ENCODE results near the gene TTLL6.
A peak's percentile ranks its signal among the peaks of the same experiment; 100 is the strongest.

The TTLL6 gene

GRCh38 chr17:48816774-48817590 lies at the start of gene TTLL6:
TSS of gene TTLL6 (minus strand) at chr17:48817229. CDS start at chr17:48817072, 157 bp downstream.
- H3F3A ChIP-seq (ENCODE audit: insufficient read depth) = no peaks in the 10 kb centered on the region
- no peaks in the 10 kb centered on the region for H3K9me2 ChIP-seq (replicated peaks; ENCODE audit: insufficient read depth, low read length)
- TF ChIP-seq EZH2phosphoT487 (conservative IDR thresholded peaks at IDR 0.05; ENCODE audit: low read length) (no peak), CTCF (IDR thresholded peaks at IDR 0.05; ENCODE audit: insufficient read depth, low read length, poor library complexity, severe bottlenecking) (no peak)
- H3K27me3 ChIP-seq (ENCODE audit: low read length) = no peaks in the 10 kb centered on the region
- H3K9me3 ChIP-seq (ENCODE audit: insufficient read depth, low read length) = no peaks in the 10 kb centered on the region
- no peaks in the 10 kb centered on the region for H3K79me2 ChIP-seq (ENCODE audit: insufficient read depth, low read length)
- H2AFZ ChIP-seq (ENCODE audit: low read depth, low read length, severe bottlenecking) = peak within 1 kb of the TSS; percentile 16
- H3K36me3 ChIP-seq (ENCODE audit: low read length) = no peaks in the 10 kb centered on the region
- peak within 1 kb of the TSS; percentile 47 for H3K4me3 ChIP-seq (ENCODE audit: insufficient read depth, low read length, poor library complexity, severe bottlenecking)
- no peak within 1 kb of the TSS for H3K27ac ChIP-seq (ENCODE audit: low read depth, low read length)
- no peak within 1 kb of the TSS for H3K9ac ChIP-seq (ENCODE audit: low read length)
- H4K20me1 ChIP-seq (ENCODE audit: low read depth, low read length) = no peaks in the 10 kb centered on the region
- peak within 1 kb of the TSS; percentile 40 for H3K4me2 ChIP-seq (ENCODE audit: low read depth, low read length, poor library complexity, severe bottlenecking)

- no peak overlapping the region for H2AFZ ChIP-seq (ENCODE audit: low read depth, low read length, severe bottlenecking)
- H3K9ac ChIP-seq (ENCODE audit: low read length) = no peak overlapping the region
- H3K79me2 ChIP-seq (ENCODE audit: insufficient read depth, low read length) = no peaks in the 10 kb centered on the region
- TF ChIP-seq CTCF (IDR thresholded peaks at IDR 0.05; ENCODE audit: insufficient read depth, low read length, poor library complexity, severe bottlenecking) = no peak
- TF ChIP-seq EZH2phosphoT487 (conservative IDR thresholded peaks at IDR 0.05; ENCODE audit: low read length) = no peak
- H4K20me1 ChIP-seq (ENCODE audit: low read depth, low read length) = no peaks in the 10 kb centered on the region
- H3K4me3 ChIP-seq (ENCODE audit: insufficient read depth, low read length, poor library complexity, severe bottlenecking) = no peak overlapping the region
- no peaks in the 10 kb centered on the region for H3K27me3 ChIP-seq (ENCODE audit: low read length)
- H3K4me2 ChIP-seq (ENCODE audit: low read depth, low read length, poor library complexity, severe bottlenecking) = no peak overlapping the region
- H3K36me3 ChIP-seq (ENCODE audit: low read length) = no peaks in the 10 kb centered on the region
- H3F3A ChIP-seq (ENCODE audit: insufficient read depth) = no peaks in the 10 kb centered on the region
- no peak overlapping the region for H3K27ac ChIP-seq (ENCODE audit: low read depth, low read length)
- no peaks in the 10 kb centered on the region for H3K9me3 ChIP-seq (ENCODE audit: insufficient read depth, low read length)
- no peaks in the 10 kb centered on the region for H3K9me2 ChIP-seq (replicated peaks; ENCODE audit: insufficient read depth, low read length)
Measured at GRCh38 chr17:48860456-48860855, 43.4 kb upstream of the TTLL6 start.

GRCh38 chr17:48860034-48860433 lies 43.0 kb upstream of the TTLL6 start:
- H3K79me2 ChIP-seq (ENCODE audit: insufficient read depth, low read length) = no peaks in the 10 kb centered on the region
- H2AFZ ChIP-seq (ENCODE audit: low read depth, low read length, severe bottlenecking) = no peak overlapping the region
- H3K4me3 ChIP-seq (ENCODE audit: insufficient read depth, low read length, poor library complexity, severe bottlenecking) = no peak overlapping the region
- no peak overlapping the region for H3K4me2 ChIP-seq (ENCODE audit: low read depth, low read length, poor library complexity, severe bottlenecking)
- H3F3A ChIP-seq (ENCODE audit: insufficient read depth) = no peaks in the 10 kb centered on the region
- H3K9me2 ChIP-seq (replicated peaks; ENCODE audit: insufficient read depth, low read length) = no peaks in the 10 kb centered on the region
- H3K36me3 ChIP-seq (ENCODE audit: low read length) = no peaks in the 10 kb centered on the region
- H3K27me3 ChIP-seq (ENCODE audit: low read length) = no peaks in the 10 kb centered on the region
- H3K9ac ChIP-seq (ENCODE audit: low read length) = no peak overlapping the region
- H3K27ac ChIP-seq (ENCODE audit: low read depth, low read length) = no peak overlapping the region
- TF ChIP-seq EZH2phosphoT487 (conservative IDR thresholded peaks at IDR 0.05; ENCODE audit: low read length) (no peak), CTCF (IDR thresholded peaks at IDR 0.05; ENCODE audit: insufficient read depth, low read length, poor library complexity, severe bottlenecking) (no peak)
- no peaks in the 10 kb centered on the region for H4K20me1 ChIP-seq (ENCODE audit: low read depth, low read length)
- no peaks in the 10 kb centered on the region for H3K9me3 ChIP-seq (ENCODE audit: insufficient read depth, low read length)
